Activated CD8-positive, alpha-beta memory T cell treated with anti-CD3 and anti-CD28 coated beads, Interleukin-2, amount 50 U/mL, for 1 hour (primary cell): Measurements from ENCODE around the gene ADM2.
A peak's percentile ranks its signal among the peaks of the same experiment; 100 is the strongest.

Source experiments
- DNase-seq: peaks from one replicate; pipeline ENCODE4 v3.0.0-alpha.2; 2020; ENCODE audit errors: extremely low read depth

ADM2 gene

DNA sequence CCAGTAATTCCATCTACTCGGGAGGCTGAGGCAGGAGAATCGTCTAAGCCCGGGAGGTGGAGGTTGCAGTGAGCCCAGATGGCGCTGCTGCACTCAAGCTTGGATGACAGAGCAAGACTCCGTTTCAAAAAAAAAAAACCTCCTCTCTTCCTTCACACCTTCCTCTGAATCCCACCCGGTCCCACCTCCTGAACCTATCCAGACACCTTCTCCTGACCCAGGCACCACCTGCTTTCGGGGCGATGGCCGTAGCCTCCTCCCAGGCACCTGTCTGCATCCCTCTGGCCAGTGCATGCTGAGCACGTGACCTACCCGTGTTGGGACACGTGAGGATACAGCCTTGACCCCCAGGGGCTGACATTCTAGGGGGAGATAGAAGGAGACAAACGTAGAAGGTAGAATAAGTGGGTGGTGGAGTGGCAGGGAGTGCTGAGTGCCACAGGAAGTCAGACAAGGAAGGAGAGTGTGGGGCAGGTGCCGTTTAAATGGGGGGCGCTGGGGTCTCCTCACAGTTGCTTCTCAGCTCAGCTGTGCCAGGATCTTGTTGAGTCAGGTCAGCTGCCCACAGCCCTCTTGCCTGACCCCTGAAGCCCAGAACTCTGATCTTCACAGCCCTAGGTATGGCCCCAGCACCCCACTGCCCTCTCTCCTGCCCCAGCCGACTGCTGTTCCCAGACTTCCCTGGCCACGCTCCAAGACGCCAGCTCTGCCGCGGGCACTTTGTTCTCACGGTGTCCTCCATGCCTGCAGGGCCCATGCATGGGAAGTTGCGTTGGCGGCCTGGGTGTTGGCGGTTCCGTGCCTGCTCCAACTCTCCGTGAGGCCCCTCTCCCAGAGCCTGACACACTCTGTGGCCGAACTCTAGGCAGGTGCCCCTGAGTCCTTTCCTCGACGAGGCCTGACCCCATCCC lies 4.1 kb downstream of the ADM2 start:
- no peak for DNase-seq

DNA sequence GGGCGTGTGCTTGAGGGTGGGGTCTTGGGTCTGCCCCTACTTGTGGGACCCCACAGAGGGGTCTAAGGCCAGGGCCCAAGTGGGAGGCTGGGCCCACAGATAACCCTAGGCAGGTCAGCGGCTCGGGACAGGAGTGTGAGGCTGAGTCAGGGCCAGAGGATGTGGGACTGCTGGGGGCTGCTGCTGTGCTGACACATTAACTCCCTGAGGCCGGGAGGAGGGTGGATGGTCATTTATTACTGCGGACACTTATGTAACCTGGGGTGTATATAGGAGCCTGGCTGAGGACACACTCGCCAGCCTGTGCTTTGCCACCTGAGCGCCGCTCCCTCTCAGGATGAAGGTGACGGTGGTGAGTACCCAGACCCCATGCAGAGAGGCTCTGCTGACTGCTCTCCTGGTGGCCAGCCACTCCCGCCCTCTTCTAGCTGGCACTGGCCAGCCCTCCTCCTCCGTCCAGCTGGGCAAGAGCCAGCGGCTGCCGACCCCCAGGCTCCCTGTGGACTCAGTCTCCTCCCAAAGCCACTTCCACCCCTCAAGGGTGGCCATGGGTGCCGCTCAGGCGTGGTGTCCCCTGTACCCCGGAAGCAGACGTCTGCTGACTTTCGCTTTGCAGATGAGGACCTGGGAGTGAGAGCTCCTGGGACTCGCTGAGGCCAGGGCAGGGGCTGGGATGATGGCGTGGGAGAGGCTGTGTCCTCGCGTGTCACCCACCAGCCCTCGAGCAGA lies 5.4 kb downstream of the ADM2 start, which contains the start of gene MIOX:
TSS of gene MIOX (plus strand) at position 299 of the 729 bp plus-strand sequence. CDS start at position 338, 39 bp downstream.
- no peak for DNase-seq

DNA sequence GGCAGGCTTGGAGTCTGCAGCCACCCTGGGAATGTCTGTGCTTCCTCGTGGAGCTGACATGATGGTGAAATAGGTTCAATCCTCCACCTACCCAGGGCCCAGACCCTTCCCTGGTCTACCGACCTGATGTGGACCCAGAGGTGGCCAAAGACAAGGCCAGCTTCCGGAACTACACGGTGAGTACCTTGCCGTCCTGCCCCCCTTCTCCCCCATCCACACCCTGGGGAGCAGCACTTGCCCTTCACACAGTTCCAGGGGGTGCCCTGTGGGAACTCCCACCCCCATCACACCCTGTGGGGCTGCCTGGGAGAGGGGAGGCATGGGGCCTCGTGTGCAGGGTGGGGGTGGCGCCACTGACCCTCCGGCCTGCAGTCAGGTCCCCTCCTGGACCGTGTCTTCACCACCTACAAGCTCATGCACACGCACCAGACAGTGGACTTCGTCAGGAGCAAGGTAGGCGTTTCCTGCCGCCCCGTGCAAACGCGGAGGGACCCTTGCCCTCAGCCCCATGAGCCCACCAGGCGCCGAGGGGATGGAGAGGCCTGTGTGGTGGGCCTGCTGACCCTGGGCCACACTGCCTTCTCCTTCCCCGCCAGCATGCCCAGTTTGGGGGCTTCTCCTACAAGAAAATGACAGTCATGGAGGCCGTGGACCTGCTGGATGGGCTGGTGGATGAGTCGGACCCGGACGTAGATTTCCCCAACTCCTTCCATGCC lies 6.1 kb downstream of the ADM2 start:
- DNase-seq: no peak

DNA sequence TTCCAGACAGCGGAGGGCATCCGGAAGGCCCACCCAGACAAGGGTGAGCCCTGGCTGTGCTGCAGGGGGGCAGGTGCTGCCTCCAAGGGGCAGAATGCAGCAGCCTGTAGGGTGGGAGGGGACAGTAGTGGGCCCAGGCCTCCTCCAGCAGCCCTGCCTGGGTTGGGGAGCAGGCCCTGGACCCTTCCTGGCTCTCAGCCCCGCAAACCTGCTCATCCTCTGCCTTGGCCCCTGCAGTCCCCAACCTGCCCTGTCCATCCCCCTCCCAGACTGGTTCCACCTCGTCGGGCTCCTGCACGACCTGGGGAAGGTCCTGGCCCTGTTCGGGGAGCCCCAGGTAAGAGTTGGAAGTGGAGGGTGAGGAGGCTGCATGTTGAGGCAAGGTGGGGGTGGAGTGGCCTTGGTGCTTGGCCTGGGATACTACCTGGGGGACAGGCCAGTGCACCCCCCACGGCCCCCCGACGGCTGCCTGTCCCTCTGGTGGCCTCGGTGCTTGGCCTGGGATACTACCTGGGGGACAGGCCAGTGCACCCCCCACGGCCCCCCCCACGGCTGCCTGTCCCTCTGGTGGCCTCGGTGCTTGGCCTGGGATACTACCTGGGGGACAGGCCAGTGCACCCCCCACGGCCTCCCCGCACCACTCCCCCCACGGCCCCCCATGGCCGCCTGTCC lies 6.8 kb downstream of the ADM2 start:
- no peak for DNase-seq

DNA sequence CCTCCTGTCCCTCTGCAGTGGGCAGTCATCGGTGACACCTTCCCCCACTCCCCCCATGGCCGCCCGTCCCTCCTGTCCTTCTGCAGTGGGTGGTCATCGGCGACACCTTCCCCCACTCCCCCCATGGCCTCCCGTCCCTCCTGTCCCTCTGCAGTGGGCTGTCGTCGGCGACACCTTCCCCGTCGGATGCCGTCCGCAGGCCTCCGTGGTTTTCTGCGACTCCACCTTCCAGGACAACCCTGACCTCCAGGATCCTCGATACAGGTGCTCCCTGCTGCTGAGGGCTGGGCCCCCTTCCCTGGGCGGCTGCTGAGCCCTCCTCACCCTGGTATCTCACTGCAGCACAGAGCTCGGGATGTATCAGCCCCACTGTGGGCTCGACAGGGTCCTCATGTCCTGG lies 7.5 kb downstream of the ADM2 start:
- DNase-seq: no peak

DNA sequence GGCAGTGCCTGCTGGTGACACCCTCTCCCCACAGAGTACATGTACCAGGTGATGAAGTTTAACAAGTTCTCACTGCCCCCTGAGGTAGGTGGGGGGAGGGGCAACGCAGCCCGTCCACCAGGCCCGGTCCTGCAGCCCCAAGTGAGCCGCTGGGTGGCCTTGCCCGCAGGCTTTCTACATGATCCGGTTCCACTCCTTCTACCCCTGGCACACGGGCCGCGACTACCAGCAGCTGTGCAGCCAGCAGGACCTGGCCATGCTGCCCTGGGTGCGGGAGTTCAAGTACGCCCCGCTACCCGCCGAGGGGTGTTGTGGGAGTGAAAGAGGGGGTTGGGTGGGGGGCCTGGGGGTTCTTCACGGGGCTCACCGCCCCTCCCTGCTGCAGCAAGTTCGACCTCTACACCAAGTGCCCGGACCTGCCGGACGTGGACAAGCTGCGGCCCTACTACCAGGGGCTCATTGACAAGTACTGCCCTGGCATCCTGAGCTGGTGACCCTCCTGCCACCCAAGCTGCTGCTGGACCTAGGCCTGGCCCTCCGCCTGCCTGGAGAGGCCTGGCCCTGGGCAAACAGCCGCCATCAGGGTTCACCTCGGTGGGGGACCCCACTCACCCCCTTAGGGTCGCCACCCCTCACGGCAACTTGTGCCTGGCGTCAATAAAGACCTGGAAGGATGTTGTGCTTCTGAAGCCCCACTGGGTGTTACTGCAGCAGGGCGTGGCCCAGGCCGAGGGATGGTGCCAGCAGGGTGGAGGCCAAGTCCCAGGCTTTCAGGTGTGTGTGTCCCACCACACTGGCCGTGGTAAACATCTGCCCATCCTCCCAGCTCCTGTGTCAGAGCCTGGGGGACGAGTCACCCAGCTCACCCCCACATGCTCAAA lies 8.3 kb downstream of the ADM2 start:
- DNase-seq: no peak

DNA sequence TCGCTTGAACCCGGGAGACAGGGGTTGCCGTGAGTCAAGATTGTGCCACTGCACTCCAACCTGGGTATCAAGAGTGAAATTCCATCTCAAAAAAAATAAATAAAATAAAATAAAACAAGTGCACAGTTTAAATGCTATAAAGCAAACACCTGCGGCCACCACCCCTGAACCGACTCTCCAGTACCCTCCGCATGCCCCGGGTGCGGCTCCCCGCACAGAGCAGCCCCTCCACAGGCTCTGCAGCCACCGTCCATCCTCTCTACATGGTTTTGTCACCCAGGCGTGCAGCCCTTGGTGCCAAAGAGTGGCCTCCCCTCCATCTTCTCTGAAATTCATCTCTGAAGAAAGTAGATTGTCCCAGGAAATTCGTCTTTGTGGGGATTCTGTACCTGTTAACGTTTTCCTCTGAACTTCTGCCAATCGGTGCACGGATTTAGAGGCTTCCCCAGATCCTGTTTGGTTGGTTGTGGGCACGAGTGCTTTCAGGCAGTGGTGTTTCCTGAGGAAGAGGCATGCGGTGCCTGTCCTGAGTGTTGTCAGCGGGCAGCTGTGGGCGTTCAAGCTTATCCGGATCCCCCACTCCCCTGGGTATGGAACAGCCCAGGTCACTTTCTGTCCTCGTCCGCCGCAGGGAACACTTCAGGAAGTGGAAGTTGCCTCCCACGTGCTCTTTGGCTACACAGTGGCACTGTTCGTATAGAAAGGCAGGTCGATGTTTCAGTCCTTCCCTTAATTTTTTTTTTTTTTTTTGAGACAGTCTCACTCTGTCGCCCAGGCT lies 9.4 kb downstream of the ADM2 start:
- DNase-seq: no peak

DNA sequence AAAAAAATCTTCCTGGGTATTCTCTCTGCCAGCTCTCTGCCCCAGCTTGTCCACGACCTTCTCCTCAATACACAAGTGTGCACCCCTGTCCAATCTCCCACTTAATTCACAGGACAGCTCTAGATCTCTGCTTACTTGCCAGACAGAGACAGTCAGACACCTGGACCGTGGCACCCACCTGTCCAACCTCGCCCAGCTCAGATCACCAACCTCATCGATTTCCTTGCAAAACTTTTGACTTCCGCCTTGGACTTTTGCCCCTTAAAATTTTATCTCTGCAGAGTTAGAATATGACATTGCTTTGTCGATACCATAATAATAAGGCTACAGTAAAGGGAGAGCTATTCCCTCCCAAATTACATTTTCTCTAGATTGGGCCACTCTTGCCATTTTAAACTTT lies 15.8 kb downstream of the ADM2 start:
- DNase-seq: no peak

DNA sequence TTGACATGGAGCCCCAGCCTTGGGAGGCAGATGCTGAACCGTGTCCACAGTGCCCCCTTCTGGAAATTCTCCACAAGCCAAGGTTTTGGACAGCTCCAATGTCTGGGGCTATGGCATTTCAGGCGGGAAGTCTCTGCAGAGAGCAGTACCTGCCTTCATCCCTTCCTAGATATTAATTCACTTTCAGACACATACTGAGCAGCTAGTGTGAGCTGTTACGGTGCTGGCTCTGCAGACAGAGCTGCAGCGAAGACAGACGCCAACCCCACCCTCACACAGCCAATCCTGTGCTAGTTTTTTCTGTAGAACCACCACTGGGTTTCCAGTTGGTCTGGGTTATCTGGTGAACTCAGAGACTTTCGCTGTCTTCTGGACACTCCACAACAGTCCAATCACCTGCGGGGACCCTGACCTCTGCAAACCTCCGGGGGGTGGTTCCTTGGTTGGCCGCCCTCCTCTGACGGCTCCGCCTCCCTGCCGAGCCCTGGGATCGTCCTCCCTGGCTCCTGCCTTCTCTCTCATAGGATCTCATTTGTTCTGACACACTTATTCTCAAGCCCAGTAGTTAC lies 17.1 kb downstream of the ADM2 start:
- DNase-seq: peak; percentile 29

DNA sequence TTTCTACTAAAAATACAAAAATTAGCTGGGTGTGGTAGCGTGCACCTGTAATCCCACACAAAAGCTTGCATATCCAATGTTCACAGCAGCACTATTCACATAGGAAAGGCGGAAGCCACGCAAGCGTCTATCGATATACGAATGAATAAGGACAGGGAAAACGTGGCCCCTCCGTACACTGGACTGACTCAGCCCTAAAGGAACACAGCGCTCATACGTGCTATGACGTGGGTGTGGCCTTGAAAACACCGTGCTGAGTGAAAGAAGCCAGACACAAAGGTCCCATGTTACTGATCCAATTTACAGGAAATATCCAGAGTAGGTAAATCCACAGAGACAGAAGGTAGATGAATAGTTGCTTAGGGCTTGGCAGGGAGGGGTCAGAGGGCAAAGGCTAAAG lies 19.1 kb downstream of the ADM2 start:
- DNase-seq: no peak

DNA sequence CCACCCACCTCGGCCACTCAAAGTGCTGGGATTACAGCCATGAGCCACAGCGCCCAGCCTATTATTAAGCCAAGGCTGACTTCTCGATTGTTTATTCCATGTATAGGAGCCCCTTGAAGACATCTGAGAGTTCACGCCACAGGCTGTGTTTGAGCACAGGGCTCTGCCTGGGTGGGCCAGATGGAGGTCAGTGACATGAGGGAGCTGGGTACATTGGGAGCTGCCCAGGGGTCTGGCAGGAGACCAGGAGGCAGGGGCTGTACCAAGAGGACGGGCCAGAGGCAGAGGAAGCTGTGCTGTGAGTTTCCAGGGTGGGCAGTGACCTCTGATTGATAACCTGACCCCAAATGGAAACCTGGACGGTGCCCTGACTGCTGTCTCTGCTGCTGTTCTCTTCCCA lies 20.8 kb downstream of the ADM2 start:
- DNase-seq: no peak

DNA sequence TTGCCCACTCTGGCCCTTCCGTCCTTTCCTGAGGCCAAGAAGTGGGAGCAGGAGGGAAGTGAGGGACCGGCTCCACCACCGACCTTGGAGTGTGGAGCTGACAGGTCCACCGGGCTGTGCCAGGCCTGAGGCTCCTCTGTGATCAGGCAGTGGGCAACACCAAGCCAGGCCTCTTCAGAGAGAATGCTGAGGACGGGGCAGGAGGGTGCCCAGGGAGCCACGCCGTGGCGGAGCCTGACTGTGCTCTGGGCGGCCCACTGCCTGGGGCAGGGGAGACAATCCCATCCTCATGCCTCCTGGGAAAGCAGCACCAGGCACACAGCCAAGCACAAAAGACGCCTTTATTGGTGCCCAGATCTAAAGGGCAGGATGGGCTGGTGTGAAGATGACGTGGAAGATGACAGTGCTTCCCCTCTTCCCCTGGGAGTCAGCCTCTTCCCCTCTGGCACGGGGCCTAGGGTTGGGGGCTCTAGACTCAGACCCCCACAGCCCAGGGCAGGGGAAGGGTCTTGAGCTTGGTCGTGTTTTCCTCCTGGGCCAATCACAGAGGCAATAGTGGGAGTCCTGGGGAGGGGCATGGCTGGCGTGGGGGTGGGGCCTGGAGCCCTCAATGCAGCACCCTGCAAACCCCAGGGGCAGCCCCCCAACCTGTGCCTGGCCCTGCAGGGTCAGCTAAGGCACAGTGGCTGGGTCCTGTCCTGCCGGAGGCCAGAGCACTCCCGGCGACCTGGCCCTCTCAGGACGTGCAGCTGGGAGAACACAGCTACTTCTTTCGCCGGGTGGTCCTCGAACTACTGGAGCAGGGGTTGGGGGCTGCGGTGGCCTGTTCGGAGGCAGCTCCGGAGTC lies 21.5 kb downstream of the ADM2 start:
- no peak for DNase-seq

DNA sequence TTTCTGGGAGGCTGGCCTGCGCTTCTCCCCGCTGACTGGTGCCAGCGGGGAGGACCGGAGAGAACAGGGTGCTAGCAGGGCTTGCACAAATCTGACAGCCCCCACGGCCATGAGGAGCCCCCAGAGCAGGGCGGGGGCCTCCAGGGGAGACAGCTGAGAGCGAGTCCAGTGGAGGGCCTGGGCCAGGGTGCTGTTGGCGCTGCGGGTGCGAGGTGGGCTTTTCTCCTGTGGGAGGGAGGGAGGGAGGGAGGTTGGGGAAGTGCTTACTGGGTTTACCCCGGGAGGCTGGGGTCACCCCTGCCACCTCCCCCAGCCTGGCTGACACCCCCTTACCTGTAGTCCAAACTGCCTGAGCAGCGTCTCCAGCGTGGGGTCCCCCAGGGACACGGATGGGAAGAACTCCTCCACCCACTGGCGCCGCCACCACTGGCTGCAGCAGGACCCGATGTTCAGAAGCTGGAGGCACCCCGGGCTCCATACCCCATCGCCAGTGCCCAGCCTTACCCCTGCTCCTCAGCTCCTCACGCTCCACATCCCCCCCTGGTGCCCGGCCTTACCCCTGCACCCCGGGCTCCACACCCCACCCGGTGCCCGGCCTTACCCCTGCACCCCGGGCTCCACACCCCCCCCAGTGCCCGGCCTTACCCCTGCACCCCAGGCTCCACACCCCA lies 22.3 kb downstream of the ADM2 start:
- DNase-seq: no peak

DNA sequence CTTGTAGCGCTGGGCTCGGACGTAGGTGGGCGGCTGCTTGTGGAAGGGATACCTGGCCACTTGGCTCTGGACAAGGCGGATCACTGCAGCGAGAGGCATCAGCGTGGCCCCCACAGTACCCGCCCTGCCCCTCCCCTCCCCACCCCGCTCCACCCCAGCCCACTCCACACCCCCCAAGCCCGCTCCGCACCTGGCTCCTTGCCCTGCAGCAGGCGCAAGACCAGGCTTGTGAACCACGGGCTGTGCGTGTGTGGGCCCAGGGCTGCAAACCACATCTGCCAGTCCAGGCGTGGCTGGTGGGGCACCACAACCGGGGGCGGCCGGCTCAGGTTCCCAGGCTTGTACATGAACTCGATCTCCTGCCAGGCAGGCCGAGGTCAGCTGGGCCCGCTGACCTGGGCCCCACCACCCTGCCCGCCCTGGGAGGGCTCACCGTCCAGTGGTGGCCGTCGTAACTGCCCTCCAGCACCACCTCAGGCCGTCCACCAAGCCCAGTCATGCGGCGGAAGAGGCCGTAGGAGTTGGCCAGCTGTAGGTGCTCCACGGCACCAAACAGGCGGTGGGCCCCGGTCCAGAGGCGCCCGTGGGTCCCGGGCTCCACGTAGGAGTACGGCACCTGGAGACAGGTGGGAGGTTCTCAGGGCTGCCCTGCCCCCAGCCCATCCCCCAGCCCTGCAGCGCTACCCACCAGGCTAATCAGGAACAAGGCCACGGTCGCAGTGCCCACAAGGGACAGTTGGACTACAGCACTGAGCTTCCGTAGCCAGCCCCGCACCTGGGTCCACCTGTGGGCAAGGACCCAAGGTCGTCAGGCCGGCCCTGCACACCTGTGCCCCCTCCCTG lies 23.2 kb downstream of the ADM2 start:
- DNase-seq: no peak

DNA sequence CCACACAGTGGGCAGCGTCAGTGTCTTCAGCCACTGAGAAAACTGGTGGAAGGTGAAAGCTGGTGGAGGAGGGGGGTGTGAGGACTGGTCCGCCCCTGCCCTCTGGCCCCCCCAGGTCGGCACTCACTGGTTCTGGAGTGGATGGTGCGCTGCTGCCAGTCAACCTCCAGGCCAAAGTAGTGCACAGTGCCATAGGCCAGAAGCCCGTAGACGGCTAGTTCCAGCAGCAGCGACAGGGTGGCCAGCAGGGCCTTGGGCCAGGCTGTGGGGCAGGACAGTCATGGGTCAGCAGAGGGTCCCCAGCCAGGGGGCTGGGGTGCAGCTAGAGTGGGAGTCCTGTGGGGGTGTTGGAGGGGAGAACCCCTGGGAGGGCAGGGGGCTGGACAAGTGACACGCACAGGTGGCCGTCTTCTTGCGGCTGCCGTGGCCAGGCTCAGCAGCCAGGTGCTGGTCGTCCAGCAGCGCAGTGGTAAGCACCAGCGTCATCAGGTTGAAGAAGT lies 24.0 kb downstream of the ADM2 start:
- DNase-seq: no peak

DNA sequence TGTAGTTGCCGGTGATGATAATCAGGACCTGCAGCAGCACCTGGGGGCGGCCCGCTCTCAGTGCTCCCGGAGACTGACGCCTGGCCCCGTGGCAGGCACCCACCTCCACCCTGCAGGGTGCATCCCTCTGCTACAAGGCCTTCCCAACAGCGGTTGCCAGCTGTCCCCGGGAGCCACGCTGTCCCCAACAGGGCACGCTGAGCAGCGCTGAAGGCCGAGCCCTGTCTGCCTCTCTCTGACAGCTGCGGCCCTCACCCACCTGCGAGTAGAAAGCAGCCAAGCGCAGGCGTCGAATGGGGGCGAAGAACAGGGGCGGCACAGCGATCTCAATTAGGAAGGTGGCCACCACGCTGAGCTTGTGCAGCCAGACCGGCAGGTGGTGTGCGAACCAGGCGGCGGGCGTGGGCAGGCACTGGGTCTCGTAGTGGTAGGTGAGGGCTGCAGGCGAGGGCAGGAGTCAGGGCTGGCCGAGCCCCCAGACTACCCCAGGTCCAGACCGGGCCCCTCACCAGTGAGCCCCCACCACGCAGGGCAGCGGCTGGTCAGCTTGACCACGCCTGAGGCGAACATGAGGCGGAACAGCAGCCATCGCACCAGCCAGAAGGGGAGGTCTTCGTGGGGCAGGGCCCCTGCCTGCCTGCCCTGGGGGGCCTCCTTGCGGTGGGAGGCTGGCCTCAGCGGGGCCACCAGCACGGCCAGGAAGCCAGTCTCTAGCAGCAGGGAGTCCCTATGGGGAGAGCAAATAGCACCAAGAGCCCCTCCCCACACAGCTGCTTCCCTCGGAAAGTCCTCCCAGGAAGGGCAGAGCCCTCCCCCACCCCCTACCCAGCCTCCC lies 24.6 kb downstream of the ADM2 start:
- DNase-seq: no peak
